ENCODE measurements around the gene PRICKLE3. TPM values are rescaled to one million over a fixed set of nuclear protein-coding genes. Genes with fewer than 3 reads are reported as not detected.

The PRICKLE3 gene
- total and polyA plus RNA-seq, 12 donors: 2.8 to 46.8 (median 12.0) TPM

DNA sequence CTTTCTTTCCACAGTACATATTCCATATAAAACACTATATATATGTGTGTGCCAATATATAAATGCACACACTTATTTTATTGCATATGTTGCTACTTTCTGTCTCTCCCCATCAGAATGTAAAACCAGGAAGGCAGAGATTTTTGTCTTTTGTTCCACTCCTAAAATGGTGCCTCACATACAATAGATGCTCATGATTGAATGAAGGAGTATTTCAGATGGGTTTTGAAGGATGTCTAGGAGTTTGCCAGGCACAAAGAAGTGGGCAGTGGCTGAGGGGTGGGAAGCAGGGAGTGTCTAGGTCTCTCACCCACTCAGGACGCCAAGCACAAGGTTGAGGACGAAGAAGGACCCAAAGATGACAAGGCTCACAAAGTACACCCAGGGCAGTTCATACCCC lies 41.6 kb upstream of the PRICKLE3 start:
- intact Hi-C loops (cut with DNase I): no loop called here

DNA sequence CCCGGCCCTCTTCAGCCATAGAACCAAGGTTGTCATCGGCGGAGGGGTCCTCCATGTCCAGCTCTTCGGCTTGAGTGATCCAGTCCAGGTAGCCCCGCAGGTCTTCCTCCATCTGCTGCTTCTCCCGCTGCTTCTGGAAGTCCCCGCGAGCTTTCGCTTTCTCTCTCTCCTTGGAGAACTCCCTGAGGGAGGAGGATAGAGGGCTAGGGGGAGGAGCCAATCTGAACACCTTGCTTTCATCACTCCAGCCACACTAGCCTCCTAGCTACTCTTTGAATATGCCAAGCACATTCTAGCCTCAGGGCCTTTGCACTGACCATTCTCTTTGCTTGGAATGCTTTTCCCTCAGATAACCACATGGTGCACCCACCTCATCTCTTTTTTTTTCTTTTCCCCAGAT lies 40.8 kb upstream of the PRICKLE3 start:
- intact Hi-C loops (cut with DNase I): no loop called here
- H3K27me3 ChIP-seq: peaks cover 3% of the 10 kb centered on the region
- no peak overlapping the region for H3K4me3 ChIP-seq
- WGBS, 4 donors: 87 to 94% (median 93%) methylated on average over 9 of the region's 9 CpGs; no CpG with 5 or more reads in 1 of the 4 donors
- TF ChIP-seq POLR2A (IDR thresholded peaks at IDR 0.05) (no peak), CTCF (IDR thresholded peaks at IDR 0.05) (no peak)
- no peak overlapping the region for H3K27ac ChIP-seq
- no peaks in the 10 kb centered on the region for H3K4me1 ChIP-seq (replicated peaks in 1 of 2)
- no peak for DNase-seq
- no peaks in the 10 kb centered on the region for H3K36me3 ChIP-seq (replicated peaks in 1 of 2)
- no peaks in the 10 kb centered on the region for H3K9me3 ChIP-seq (replicated peaks in 1 of 3)

More for the DNA sequence above, 41.6 kb upstream of the PRICKLE3 start:
- Histone ChIP-seq H3K4me3 (no peak overlapping the region), H3K27ac (no peak overlapping the region), H3K36me3 (replicated peaks in 1 of 2) (no peaks in the 10 kb centered on the region), H3K4me1 (replicated peaks in 1 of 2) (no peaks in the 10 kb centered on the region), H3K27me3 (peaks cover 3% of the 10 kb centered on the region), H3K9me3 (replicated peaks in 1 of 3) (no peaks in the 10 kb centered on the region)
- 52 to 82% (median 64%) methylated on average over 2 of the region's 2 CpGs; no CpG with 5 or more reads in 1 of the 4 donors for WGBS, 4 donors
- DNase-seq: no peak
- TF ChIP-seq CTCF (IDR thresholded peaks at IDR 0.05): no peak
- TF ChIP-seq POLR2A (IDR thresholded peaks at IDR 0.05): no peak

DNA sequence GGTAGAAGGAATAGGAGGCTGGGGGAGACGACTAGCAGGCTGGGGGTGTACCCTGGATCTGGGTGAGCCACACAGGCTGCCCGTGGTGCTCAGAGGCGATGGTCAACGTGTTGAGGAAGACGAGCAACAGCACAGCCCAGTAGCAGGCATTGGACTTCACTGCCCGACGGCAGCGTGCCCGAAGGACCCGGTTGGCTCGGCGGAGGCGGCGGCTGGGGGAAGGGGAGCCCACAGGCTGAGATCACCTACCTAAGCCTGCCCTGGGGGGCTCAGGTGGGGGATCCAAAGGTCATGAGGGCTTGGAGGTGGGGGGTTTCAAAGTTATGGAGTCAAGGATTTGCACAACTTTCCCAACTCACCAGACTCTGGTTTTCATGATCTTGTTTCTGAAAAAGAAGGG lies 39.7 kb upstream of the PRICKLE3 start:
- Histone ChIP-seq H3K36me3 (replicated peaks in 1 of 2) (no peaks in the 10 kb centered on the region), H3K27ac (no peak overlapping the region), H3K4me3 (no peak overlapping the region), H3K27me3 (no peaks in the 10 kb centered on the region), H3K9me3 (replicated peaks in 1 of 3) (no peaks in the 10 kb centered on the region), H3K4me1 (replicated peaks in 1 of 2) (no peaks in the 10 kb centered on the region)
- WGBS, 4 donors: 50 to 83% (median 70%) methylated on average over 14 of the region's 14 CpGs; no CpG with 5 or more reads in 1 of the 4 donors
- DNase-seq: no peak
- TF ChIP-seq POLR2A (IDR thresholded peaks at IDR 0.05) (no peak), CTCF (IDR thresholded peaks at IDR 0.05) (no peak)
- intact Hi-C loops (cut with DNase I): no loop called here

- Histone ChIP-seq H3K4me1 (replicated peaks in 1 of 2) (no peaks in the 10 kb centered on the region), H3K27ac (no peak overlapping the region), H3K36me3 (replicated peaks in 1 of 2) (no peaks in the 10 kb centered on the region), H3K4me3 (no peak overlapping the region), H3K9me3 (replicated peaks in 1 of 3) (no peaks in the 10 kb centered on the region), H3K27me3 (no peaks in the 10 kb centered on the region)
- 60 to 79% (median 74%) methylated on average over 2 of the region's 2 CpGs for WGBS, 4 donors
- no peak for DNase-seq
- intact Hi-C loops (cut with DNase I): no loop called here
- TF ChIP-seq CTCF (IDR thresholded peaks at IDR 0.05) (no peak), POLR2A (IDR thresholded peaks at IDR 0.05) (no peak)
Observed at GRCh38 chrX:49221868-49222267, 35.7 kb upstream of the PRICKLE3 start.

Data from adrenal gland (tissue), 12 donors.